Measurements from ENCODE around the gene FARP1.

DNA sequence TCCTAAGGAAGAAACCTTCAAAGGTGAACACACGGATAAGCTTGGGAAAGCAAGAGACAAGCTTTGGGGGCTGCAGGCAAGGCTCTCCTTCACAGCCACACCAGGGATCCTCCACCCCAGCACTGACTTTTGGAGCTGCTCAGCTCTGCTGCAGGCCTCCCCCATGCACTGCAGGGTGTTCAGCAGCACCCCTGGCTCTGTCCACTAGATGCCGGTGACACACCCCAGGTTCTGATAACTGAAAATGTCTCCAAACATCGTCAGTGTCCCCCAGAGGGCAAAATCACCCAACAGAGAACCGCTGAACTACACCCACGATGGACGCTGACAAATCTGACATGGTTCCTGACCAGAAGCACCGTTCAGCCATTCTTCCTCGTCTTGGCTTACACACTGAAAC, 343.5 kb downstream of the FARP1 start:
- TF ChIP-seq POLR2AphosphoS5 (IDR thresholded peaks at IDR 0.05; ENCODE audit: low read depth, low read length) (no peak), SIN3A (IDR thresholded peaks at IDR 0.05; ENCODE audit: borderline replicate concordance, insufficient read depth, low read length) (no peak)

Measured in PFSK-1 (cell line).